Esophagus muscularis mucosa (tissue), 4 donors: ENCODE data around the gene TMEM130. TPM values are rescaled to one million over a fixed set of nuclear protein-coding genes. Genes with fewer than 3 reads are reported as not detected.

ENCODE experiments used
- DNase-seq: peaks from one replicate; pipeline ENCODE4 v3.0.0-alpha.2; 2017; ENCODE audit errors: extremely low spot score
- H3K27ac ChIP-seq, 4 donors: fragments of 200-600 bp; sonication (generic); replicated peaks in 1 of 4; 1 replicate in 3 of 4; 2 replicates in 1 of 4; pipeline ENCODE4 v1.5.1; 2016 to 2019; ENCODE audit warnings: mild to moderate bottlenecking in 1 of 4
- H3K27me3 ChIP-seq, 4 donors: fragments of 200-600 bp; sonication (generic); one replicate each; pipeline versions ENCODE4 v1.5.1 to v1.6.0; 2016 to 2019
- H3K36me3 ChIP-seq, 4 donors: fragments of 200-600 bp; sonication (generic); one replicate each; pipeline ENCODE4 v1.5.1; 2016 to 2019
- H3K4me1 ChIP-seq, 4 donors: fragments of 200-600 bp; sonication (generic); one replicate each; pipeline ENCODE4 v1.5.1; 2016 to 2019
- H3K4me3 ChIP-seq, 4 donors: fragments of 200-600 bp; sonication (generic); 1 replicate in 2 of 4; 2 replicates in 2 of 4; pipeline ENCODE4 v1.5.1; 2016 to 2019; ENCODE audit warnings: mild to moderate bottlenecking in 4 of 4, moderate library complexity in 1 of 4
- H3K9me3 ChIP-seq, 4 donors: fragments of 200-600 bp; sonication (generic); 1 replicate in 3 of 4; 2 replicates in 1 of 4; pipeline ENCODE4 v1.5.1; 2016 to 2019
- CTCF ChIP-seq, 3 experiments: fragments of 200-600 bp in 2 of 3; fragments of 450-650 bp in 1 of 3; sonication (generic) in 2 of 3; IDR thresholded peaks; one replicate each; pipeline ENCODE4 v1.5.1; 2017 to 2019; ENCODE audit warnings: antibody characterized with exemption in 3 of 3, mild to moderate bottlenecking in 2 of 3, moderate library complexity in 1 of 3
- EP300 ChIP-seq: sonication (generic); formaldehyde crosslinking; IDR thresholded peaks from one replicate; pipeline ENCODE4 v1.6.1; 2017; ENCODE audit warnings: antibody characterized with exemption
- POLR2A ChIP-seq: fragments of 450-650 bp; IDR thresholded peaks from one replicate; pipeline ENCODE4 v1.6.1; 2017; ENCODE audit warnings: antibody characterized with exemption, moderate library complexity, mild to moderate bottlenecking, low read depth
- POLR2AphosphoS5 ChIP-seq, 2 donors: sonication (generic); formaldehyde crosslinking; IDR thresholded peaks; one replicate each; pipeline ENCODE4 v1.6.1; 2017; ENCODE audit warnings: antibody characterized with exemption in 2 of 2
- WGBS: methylation state at CpG from one replicate; pipeline ENCODE4 v1.1.5; 2018; 5-methylcytosine and 5-hydroxymethylcytosine counted together
- intact Hi-C: fragments of 100-400 bp; cut with DNase I; formaldehyde crosslinking; loops from one replicate; pipeline ENCODE4 v1.15.1; 2023
- total RNA-seq, 4 donors: library from RNA; depleted of rRNA; stranded (reverse); fragments of >200 nt; gene quantifications; one replicate each; pipeline versions ENCODE4 v1.1.0 to v1.2.1, GENCODE V29; 2016

The TMEM130 gene
- total RNA-seq, 4 donors from 2014 or later = 0.57 to 2.3 (median 0.87) TPM

- TF ChIP-seq CTCF (IDR thresholded peaks at IDR 0.05) (no peak), POLR2A (no peak), EP300 (no peak), POLR2AphosphoS5 (IDR thresholded peaks at IDR 0.05) (no peak)
- no peak overlapping the region for H3K27ac ChIP-seq
- H3K4me3 ChIP-seq = no peak overlapping the region
- H3K9me3 ChIP-seq = no peaks in the 10 kb centered on the region
- 90% methylated on average over 3 of the region's 3 CpGs for WGBS
- no peak for DNase-seq
- H3K4me1 ChIP-seq = no peaks in the 10 kb centered on the region
- intact Hi-C loops = no loop called here
- H3K27me3 ChIP-seq = no peaks in the 10 kb centered on the region
- peaks cover 88 to 98% (median 96%) of the 10 kb centered on the region in 4 donors for H3K36me3 ChIP-seq
Measured at GRCh38 chr7:98902523-98902922, 32.7 kb upstream of the TMEM130 start.

GRCh38 chr7:98900815-98901214, 31.0 kb upstream of the TMEM130 start:
- H3K4me1 ChIP-seq = no peaks in the 10 kb centered on the region
- DNase-seq = no peak
- H3K4me3 ChIP-seq = no peak overlapping the region
- no peak for TF ChIP-seq POLR2AphosphoS5 (IDR thresholded peaks at IDR 0.05)
- TF ChIP-seq CTCF (IDR thresholded peaks at IDR 0.05) = no peak
- no peak for TF ChIP-seq EP300
- TF ChIP-seq POLR2A = no peak
- no peaks in the 10 kb centered on the region for H3K9me3 ChIP-seq
- 97% methylated on average over 3 of the region's 3 CpGs for WGBS
- no peaks in the 10 kb centered on the region for H3K27me3 ChIP-seq
- peaks cover 94 to 98% (median 98%) of the 10 kb centered on the region in 4 donors for H3K36me3 ChIP-seq
- no peak overlapping the region for H3K27ac ChIP-seq
- intact Hi-C loops = no loop called here

- H3K4me1 ChIP-seq = no peaks in the 10 kb centered on the region
- no peaks in the 10 kb centered on the region for H3K9me3 ChIP-seq
- no peak for DNase-seq
- H3K27ac ChIP-seq = no peak overlapping the region
- WGBS = 88% methylated on average over 7 of the region's 7 CpGs
- intact Hi-C loops = no loop called here
- no peaks in the 10 kb centered on the region for H3K27me3 ChIP-seq
- H3K36me3 ChIP-seq = peaks cover 90 to 98% (median 96%) of the 10 kb centered on the region in 4 donors
- TF ChIP-seq CTCF (IDR thresholded peaks at IDR 0.05) (no peak), POLR2AphosphoS5 (IDR thresholded peaks at IDR 0.05) (no peak), POLR2A (no peak), EP300 (no peak)
- no peak overlapping the region for H3K4me3 ChIP-seq
Measured at GRCh38 chr7:98899816-98900215, 30.0 kb upstream of the TMEM130 start.

GRCh38 chr7:98892609-98893008, 22.8 kb upstream of the TMEM130 start:
- Histone ChIP-seq H3K4me3 (no peak overlapping the region), H3K27me3 (no peaks in the 10 kb centered on the region), H3K9me3 (no peaks in the 10 kb centered on the region), H3K27ac (no peak overlapping the region), H3K36me3 (peaks cover 53 to 98% (median 76%) of the 10 kb centered on the region in 4 donors), H3K4me1 (no peaks in the 10 kb centered on the region)
- no peak for DNase-seq
- TF ChIP-seq EP300 (no peak), POLR2AphosphoS5 (IDR thresholded peaks at IDR 0.05) (no peak)
- intact Hi-C loops = no loop called here
- 98% methylated on average over 7 of the region's 7 CpGs for WGBS

- Histone ChIP-seq H3K4me3 (no peak overlapping the region), H3K27me3 (no peaks in the 10 kb centered on the region), H3K36me3 (peaks cover 38 to 84% (median 69%) of the 10 kb centered on the region in 4 donors), H3K9me3 (no peaks in the 10 kb centered on the region), H3K4me1 (no peaks in the 10 kb centered on the region), H3K27ac (no peak overlapping the region)
- no peak for DNase-seq
- TF ChIP-seq POLR2AphosphoS5 (IDR thresholded peaks at IDR 0.05) (no peak), CTCF (IDR thresholded peaks at IDR 0.05) (no peak), POLR2A (no peak), EP300 (no peak)
- intact Hi-C loops = no loop called here
Measured at GRCh38 chr7:98887038-98887437, 17.2 kb upstream of the TMEM130 start.
